C1 segment of cervical spinal cord (tissue), 14 donors: Measurements from ENCODE around the gene RHEX.
A peak's percentile ranks its signal among the peaks of the same experiment; 100 is the strongest.
"Not testable (repeated sequence)": the region's sequence is repeated elsewhere in the genome, so short reads cannot be mapped to it uniquely, and the experiment has no call there.

Experiments used
- DNase-seq, 14 donors: peaks; one replicate each; lab custom pipeline; 2025; lab: John Stamatoyannopoulos, UW

RHEX gene

GRCh38 chr1:206052919-206053610 lies at the start of gene RHEX:
RHEX (plus strand) TSS chr1:206053173; CDS start chr1:206097829, 44,656 bp downstream.
- not testable (repeated sequence) for DNase-seq

GRCh38 chr1:206003854-206004800 lies 48.8 kb upstream of the RHEX start:
- no peak for DNase-seq

GRCh38 chr1:206004826-206005225 lies 48.1 kb upstream of the RHEX start:
- no peak for DNase-seq

DNA sequence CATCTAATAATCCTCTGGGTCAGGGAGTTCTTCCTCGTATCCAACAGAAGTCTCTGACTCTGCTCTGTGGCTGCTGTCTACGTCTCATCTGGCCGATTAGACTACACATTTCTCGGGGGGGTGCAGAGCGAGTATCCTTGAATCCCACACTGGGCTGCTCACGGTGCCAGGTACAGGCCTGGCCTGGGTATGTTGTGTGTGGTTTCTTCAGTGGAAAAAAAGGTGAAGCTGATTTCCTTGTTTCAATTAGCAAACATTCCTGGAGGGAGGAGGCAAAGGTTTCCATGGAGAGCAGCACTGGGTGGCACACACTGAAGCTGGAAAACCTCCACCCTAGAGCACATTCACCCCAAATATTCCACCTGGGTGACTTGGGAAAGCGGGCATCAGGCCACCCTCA lies 47.7 kb upstream of the RHEX start:
- DNase-seq, result no peak

DNA sequence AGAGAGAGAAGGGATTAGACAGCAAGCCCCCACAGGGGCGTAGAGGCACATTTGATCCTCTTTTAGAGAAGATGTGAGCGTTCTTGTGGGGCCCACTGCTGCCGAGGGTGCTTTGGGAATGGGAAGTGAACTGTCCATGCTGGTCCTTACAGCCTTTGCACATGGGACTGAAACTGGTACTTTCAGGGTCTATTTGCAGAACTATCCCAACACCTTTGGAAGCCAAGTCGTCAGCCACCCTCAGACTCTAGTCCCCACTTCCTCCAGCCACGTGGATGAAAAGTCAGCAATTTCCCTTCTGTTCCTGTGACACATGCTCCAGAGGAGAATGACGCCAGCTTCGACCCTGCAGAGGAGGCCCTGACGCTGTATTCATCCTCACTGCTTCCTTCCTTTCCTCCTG lies 47.2 kb upstream of the RHEX start:
- no peak for DNase-seq

DNA sequence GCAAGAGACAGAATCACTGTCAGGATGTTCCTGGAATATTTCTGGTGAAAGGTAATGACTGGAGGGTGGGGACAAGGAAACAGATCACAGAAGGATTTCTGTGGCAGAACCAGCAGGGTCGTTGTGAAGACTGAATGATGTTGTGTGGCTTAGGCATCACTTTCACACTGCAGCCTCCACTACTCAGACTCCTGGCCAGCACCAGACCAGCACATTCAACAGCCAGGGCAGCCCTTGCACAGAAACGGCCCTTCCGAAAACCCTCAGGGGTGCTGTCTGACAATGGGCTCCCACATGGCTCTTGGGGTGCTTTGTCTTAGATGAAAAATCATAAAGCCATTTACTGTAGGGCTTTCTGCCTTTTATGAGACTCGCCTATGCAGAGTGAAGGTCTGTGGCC lies 46.0 kb upstream of the RHEX start:
- no peak for DNase-seq

DNA sequence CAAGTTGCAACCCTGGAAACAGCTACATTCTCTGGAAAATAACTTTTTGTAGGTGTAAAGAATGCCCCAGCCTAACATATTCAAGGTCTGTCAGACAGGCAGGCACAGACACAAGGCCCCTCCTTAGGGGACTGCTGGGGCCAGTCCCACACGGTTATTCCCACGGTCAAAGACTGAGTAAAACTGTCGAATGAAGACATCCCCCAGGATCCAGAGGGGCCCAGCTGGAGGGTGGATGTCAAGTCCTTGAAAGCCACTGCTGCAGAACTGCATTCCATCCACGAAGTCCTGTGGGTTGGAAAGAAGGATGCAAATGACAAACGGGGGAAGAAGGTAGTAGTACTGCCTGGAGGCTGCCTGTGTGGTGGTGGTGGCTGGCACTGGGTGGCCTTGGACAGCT lies 42.9 kb upstream of the RHEX start:
- DNase-seq, result no peak

DNA sequence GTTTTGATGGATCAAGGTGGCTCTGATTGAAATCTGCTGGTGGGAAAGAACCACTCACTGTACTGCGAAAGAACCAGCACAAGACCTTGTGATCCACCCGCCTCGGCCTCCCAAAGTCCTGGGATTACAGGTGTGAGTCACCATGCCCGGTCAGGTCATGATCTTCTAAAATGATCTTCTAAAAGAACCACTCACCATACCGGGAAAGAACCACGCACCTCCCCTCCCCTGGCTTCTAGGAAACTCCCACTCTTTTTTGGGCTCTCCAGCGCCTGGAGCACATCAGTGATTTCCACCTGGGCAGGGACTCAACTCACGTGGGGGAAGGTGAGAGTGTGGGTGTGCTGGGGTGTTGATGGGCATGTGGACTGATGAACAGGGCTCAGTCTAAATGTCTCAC lies 41.9 kb upstream of the RHEX start:
- DNase-seq, result no peak

DNA sequence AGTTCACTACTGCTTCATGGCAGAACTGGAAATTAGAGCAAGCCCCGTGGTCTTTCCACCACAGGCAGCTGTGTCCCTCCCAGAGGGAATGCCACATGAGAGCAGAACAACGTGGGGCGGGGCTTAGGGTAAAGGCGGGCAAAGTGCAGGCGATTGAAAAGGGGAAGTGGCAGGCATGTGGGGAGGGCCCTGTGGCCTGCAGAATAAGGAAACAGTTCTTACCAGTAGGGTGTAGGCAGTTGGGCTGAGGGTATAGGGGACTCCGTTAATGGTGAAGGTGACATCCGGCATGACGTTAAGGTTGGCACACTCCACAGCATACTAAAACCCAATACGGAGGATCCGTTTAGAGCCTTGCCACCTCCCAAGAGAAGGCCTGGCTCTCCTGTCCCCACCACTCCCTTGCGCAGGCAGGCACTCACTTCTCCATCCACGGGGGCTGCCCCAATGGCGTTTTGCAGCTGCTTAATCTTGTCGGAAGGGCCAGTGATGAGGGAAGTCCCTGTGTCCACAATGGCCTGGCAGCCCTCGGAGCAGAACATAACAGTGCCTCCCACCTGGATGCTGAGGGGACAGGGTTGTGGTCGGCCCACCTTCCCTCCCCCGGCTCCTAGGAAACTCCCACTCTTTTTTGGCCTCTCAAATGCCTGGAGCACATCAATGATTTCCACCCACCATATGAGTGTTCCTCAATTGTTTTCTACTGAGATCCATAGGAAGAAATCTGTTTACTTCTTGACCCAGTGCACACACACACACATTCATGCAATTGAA lies 40.7 kb upstream of the RHEX start:
- peak in 7 of 14 donors; percentile 36 to 74 (median 52) for DNase-seq

GRCh38 chr1:206013026-206013795 lies 39.8 kb upstream of the RHEX start:
- no peak for DNase-seq

DNA sequence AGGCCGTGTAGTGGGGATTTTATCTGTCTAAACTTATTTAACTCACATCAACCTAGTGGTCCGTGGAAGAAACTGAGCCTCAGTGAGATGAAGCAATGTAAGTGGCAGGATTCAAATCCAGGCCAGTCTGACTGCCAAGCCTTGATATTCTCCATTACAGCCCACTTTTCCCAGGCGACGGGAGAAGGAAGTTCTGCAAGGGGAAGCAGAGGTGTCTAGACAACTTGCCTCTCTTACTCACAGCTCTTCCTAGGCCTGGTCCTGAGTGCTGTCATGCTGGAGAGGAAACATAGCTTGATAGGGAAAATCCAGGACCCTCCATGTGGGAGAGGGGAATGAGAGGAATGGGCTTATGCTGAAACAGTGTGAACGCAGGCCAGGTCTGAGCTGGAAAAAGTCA lies 38.4 kb upstream of the RHEX start:
- DNase-seq, result no peak

DNA sequence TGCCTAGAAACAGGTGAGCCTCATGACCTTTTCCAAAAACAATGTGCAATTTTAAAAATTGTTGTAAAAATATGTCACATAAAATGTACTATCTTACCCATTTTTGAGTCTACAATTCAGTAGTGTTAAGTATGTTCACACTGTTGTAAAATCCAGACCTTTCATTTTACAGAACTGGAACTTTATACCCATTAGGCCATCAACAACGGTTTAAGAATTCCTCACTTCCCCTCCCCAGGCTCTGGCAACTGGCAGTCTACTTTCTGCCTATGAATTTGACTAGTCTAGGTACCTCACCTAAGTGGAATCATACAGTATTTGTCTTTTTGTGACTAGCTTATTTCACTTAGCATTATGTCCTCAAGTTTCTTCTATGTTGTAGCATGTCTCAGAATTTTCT lies 37.9 kb upstream of the RHEX start:
- DNase-seq, result no peak

- DNase-seq, result no peak
These were observed 32.5 kb upstream of the RHEX start for GRCh38 chr1:206020393-206021007.

GRCh38 chr1:206021008-206021625 lies 31.9 kb upstream of the RHEX start:
- DNase-seq, result no peak

GRCh38 chr1:206021626-206022365 lies 31.2 kb upstream of the RHEX start:
- DNase-seq, result no peak

DNA sequence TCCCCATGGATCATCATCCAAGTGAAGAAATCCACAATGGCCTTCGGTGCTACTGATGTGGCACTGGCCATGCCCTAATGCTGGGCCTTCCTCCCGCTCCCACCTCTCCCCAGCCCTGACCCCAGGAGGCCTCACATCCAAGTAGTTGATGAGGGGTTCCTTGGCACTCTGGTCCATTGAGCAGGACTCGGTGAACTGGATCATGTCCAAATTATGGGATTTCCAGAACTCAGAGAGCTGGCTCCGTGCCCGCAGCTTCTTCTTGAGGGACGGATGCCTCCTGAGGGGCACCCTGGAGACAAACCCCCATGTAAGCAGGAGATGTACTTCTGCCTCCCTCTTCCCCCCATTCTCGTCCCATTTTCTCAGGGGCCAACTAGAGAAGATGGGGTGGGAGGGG lies 30.2 kb upstream of the RHEX start:
- no peak for DNase-seq

- no peak for DNase-seq
These were observed 29.3 kb upstream of the RHEX start, which contains the start of gene CTSE for GRCh38 chr1:206023695-206024094. CTSE (minus strand) TSS chr1:206023895; CDS start chr1:206023791, 104 bp downstream.

- no peak for DNase-seq
These were observed 27.6 kb upstream of the RHEX start for GRCh38 chr1:206025283-206025820.

DNA sequence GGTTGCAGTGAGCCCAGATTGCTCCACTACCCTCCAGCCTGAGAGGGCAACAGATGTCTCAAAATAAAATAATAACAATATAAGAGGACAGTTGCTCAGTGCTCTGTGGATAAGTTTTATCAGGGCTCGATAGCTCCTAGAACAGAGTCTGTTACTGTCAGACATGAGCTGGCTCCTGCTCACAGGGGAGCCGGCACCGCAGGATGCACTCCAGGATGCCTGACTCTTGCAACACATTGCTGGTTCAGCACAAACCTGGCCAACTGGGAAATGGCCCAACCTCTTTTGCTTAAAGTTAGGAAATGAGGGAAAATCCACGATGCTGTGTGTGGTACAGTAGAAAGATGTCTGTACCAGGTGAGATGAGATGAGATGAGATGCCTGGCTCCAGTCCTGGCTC lies 23.5 kb upstream of the RHEX start:
- DNase-seq, result no peak
